ENCODE results near the gene NPAS2.
A peak's percentile ranks its signal among the peaks of the same experiment; 100 is the strongest.

NPAS2 gene

GRCh38 chr2:100796499-100797100, 23.3 kb upstream of the NPAS2 start:
- DNase-seq (ENCODE audit: low read depth in 4 of 4, low spot score in 1 of 4) = no peak

DNA sequence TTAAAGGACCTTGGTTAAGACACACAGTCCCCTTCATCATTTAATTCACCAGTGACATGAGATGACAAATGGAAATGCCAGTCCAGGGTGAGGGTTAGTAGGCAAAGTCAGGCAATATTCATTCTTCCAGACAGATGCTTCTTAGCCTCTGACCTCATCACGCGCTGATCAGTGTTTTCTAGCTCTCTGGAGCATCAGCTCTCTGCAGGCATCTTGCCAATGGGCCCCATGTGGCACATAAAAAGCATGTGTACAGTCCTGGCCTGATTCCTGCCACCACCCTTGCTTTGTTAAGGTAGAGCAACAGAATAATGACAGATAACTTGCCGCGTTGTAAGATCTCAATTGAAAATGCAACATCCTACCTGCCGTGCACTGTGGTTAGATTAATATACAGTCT, 20.3 kb upstream of the NPAS2 start:
- DNase-seq (ENCODE audit: low read depth in 4 of 4, low spot score in 1 of 4) = no peak

DNA sequence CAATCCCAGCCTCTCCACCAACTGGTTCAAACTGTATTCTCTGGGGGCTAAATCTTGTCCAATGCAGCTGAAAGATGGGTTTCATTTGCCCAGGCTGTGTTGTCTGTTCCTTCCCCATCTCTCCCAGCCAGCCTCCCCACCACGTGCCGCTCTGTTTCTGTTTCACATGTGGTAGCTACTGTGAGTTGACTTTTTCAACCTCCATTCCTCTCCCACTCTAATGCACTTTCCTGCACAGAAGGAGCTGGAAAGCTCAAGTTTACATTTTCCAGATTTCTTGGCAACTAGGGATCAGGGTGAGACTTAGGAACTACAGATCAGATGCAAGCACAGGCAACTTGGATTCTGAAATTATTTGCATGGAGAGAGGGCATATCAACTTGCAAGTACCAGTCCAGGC, 19.0 kb upstream of the NPAS2 start:
- DNase-seq (ENCODE audit: low read depth in 4 of 4, low spot score in 1 of 4) = no peak

DNA sequence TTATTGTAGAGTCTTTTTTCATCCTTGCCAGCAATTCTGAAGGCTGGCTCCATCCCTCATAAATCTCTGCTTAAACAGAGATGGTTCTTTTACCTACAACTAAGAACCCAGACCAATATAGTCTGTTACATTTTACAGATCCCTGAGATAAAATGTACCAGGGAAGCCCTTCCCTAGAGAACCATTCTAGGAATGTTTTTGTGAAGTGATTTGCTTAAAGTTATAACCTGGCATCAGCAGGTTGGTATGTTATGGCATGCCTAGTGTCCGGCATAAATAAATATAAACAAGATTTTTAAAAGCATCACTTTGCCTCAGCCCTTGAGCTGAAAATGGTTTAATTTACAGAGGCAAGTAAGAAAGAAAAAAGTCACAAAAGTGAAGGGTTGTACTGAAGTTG, 18.5 kb upstream of the NPAS2 start:
- DNase-seq (ENCODE audit: low read depth in 4 of 4, low spot score in 1 of 4) = no peak

DNA sequence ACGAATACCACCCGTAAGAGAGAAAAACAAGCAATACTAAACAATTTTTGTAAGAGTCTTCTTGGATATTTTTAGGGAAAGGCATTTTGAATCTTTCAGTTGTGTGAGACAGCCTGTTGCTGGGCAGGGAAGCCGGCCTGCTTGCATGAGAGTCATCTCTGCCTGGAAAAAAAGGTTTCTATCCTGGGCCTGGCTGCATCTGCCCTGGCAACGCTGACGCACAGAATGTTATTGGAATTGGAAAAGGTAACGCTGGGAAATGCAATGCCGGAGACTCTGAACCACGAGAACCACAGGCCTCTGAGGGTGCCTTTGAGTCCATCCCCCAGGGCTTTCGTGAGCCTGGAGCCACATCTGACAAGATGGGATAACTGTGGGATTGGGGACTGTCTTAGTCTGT, 17.9 kb upstream of the NPAS2 start:
- no peak for DNase-seq (ENCODE audit: low read depth in 4 of 4, low spot score in 1 of 4)

GRCh38 chr2:100803334-100803733, 16.6 kb upstream of the NPAS2 start:
- DNase-seq (ENCODE audit: low read depth in 4 of 4, low spot score in 1 of 4) = no peak

GRCh38 chr2:100806550-100806949, 13.4 kb upstream of the NPAS2 start:
- DNase-seq (ENCODE audit: low read depth in 4 of 4, low spot score in 1 of 4) = no peak

DNA sequence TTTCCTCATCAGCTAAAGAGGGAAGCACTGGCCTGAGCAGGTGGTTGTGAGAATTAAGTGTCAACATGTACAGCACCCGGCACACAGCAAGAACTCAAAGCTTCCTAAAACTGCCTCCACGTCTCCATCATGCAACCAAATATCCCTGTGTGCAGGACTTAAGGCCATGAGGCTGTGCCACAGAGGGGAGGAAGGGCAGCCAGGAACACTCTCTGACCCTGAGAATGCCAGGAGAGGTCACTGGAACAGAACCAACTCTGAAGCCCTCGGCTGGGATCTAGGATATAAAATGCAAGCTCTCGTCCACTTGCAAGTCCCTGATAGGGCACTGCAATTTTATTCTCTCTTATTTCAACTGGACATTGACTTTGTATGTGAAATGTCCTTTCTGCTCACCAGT, 12.2 kb upstream of the NPAS2 start:
- no peak for DNase-seq (ENCODE audit: low read depth in 4 of 4, low spot score in 1 of 4)

DNA sequence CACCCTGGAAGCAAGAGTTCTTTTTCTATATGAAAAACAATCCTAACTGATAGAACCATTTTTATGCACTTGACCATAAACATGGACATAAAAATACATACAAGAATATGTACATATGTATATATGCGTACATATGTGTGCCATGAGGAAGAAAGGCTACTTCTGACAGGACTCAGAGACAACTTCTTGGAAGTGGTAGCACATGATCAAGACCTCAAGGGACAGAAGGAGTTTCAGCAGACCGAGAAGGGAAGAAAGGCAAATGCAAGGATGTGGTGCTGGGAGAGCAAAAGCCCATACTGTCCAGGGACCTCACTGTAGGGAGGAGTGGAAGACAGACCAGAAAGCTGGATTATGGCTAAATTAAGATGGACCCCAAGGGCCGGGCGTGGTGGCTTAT, 11.4 kb upstream of the NPAS2 start:
- DNase-seq (ENCODE audit: low read depth in 4 of 4, low spot score in 1 of 4) = no peak

DNA sequence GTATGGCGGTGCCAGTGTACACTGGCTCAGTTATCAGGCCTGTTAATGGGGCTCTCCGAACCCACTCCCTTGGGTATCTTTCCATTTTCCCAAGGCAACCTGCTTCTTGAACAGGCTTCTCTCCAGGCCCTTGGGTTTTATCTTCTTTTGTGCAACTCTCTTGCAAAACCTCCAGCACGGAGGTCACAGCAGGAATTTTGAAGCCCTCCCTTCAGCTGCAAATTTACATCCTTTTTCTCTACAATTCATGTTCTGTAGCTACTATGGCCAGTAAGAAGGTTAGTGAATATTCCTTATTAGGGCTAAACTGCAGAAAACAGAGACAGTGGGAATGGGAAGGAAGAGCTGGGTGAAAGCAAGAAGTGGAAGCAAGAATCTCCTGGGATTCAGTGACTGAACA, 10.4 kb upstream of the NPAS2 start:
- no peak for DNase-seq (ENCODE audit: low read depth in 4 of 4, low spot score in 1 of 4)

GRCh38 chr2:100810603-100811145, 9.3 kb upstream of the NPAS2 start:
- DNase-seq (ENCODE audit: low read depth in 4 of 4, low spot score in 1 of 4) = no peak

- DNase-seq (ENCODE audit: low read depth in 4 of 4, low spot score in 1 of 4) = no peak
These were observed 7.8 kb upstream of the NPAS2 start for GRCh38 chr2:100812116-100812515.

- no peak for DNase-seq (ENCODE audit: low read depth in 4 of 4, low spot score in 1 of 4)
These were observed 7.4 kb upstream of the NPAS2 start for GRCh38 chr2:100812573-100812972.

DNA sequence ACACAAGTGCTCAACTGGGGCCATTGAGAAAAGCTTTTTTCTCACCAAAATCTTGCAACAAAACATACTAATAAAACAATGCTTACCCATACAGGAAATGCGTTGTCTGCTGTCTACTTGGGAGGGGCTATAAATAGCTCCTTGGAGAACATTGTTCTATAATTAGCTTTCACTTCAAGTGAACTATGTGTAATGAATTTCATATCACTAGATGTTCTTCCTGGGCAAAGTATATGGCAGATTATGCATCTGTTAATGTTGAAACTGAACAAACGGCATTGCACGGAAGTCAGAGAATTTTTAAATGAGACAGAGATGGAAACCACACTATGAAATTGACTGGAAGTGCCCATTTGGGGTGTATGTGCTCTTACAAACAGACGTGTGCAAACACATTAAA, 6.4 kb upstream of the NPAS2 start:
- no peak for DNase-seq (ENCODE audit: low read depth in 4 of 4, low spot score in 1 of 4)

GRCh38 chr2:100814043-100814442, 5.9 kb upstream of the NPAS2 start:
- no peak for DNase-seq (ENCODE audit: low read depth in 4 of 4, low spot score in 1 of 4)

GRCh38 chr2:100814453-100814852, 5.5 kb upstream of the NPAS2 start:
- no peak for DNase-seq (ENCODE audit: low read depth in 4 of 4, low spot score in 1 of 4)

- no peak for DNase-seq (ENCODE audit: low read depth in 4 of 4, low spot score in 1 of 4)
These were observed 2.5 kb upstream of the NPAS2 start for GRCh38 chr2:100817388-100817985.

DNA sequence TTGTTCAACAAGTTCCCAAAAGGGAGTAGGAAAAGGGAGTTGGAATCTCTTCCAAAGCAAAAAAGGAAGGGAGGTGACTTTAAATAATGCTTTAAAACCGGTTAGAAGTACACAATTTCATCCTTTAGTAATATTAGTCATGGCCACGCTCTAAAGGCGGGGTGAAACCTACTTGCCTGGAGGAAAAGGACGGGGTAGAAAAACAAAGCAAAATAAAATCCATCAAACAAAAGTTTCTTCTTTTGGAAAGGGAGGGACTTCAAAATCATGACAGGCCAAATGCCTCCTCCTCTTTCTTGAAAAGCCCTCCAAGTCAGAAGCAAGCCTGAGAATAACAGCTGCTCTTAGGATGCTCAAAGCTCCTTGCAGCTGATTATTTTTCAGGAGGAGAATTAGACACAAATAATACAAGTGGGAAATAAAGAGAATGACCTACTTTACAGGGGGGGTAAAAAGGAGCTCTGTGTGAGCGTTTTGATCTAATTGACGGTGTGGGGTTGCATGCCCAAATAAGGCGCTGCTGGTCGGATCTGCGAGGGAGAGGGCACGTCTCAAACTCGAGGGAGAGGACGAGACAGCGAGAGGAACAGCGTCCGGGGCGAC, 1.8 kb upstream of the NPAS2 start:
- DNase-seq (ENCODE audit: low read depth in 4 of 4, low spot score in 1 of 4) = no peak

DNA sequence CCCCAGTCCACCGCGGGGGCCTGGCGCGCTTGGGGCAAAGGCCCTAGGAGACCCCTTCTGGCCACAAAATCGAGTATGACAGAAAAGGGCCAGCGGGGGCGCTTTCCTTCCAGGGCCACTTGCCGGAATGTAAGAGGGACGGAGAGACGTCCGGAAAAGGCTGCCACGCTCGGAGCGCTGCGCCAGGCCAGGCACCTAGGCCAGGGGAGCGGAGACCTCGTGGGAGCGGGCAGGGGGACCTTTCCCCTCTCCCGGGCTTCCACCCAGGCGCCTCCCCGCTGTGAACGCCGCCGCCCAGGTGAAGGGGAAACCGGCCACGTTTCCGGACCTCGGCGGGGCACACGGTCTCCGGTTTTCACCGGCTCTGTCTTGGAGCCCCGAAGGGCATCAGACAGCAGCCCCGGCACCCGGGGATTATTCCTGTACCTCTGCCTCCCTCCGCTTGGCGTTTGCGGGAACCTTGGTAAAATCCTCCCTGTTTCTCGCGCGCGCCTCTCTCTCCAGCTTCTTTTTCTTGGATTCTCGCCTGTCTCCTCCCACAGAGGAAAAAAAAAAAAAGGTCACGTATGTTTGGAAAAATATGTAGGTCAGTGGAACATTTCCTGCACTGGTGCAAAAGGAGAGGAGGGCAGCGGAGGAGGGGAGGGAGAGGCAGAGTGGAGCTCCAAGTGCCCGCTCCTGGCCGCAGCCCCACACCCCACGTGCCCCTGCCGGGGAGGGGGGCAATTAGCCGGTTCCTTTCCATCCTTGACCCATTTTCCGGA, 1.2 kb upstream of the NPAS2 start:
- DNase-seq (ENCODE audit: low read depth in 4 of 4, low spot score in 1 of 4) = peak in 1 of 4 experiments; percentile 4

DNA sequence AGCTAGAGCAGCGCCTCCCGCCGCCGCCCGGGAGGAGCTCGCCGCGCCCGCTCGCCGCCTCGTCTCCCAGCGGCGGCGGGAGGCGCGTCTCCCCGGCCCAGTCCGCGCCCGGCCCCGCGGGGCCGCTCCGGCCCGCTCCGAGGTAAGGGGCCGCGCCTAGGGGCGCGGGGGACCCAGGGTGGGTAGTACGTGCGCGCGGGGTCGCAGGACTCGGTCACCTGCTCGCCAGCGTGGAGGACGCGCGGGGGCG, 259 bp downstream of the NPAS2 start:
- no peak for DNase-seq (ENCODE audit: low read depth in 4 of 4, low spot score in 1 of 4)

DNA sequence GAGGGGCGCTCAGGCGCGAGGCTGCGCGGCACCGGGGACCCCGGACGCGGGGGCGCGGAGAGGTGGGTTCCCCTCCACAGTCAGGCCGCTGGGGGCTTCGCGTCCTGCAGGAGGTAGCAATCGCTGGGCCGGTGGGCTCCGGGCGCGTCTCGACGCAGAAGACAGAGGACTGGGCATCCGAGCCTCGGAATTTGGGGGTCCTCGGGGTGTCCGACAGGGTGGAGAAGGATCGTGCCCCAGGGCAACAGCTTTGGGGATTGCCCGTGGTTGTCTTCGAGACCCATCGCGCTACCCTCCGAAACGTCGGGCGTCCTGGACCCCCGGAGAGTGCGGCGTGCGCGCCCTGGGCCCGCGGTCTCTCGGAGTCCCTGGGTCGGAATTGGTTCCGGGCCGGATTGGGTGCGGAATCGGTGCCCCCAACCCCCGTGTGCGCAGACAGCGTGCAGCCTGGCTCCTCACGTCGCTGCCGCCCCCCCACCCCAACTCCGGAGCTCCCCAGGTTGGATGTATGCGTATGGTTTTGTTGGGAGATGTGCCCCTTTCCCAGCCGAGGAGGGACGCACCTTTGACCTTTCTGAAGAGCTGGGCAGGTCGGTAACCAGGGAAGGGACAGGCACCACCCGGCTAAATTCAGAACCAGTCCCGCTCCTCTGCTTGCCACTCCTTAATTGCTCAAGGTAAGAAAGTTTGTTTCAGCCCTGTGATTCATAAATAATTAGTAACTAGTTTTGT, 750 bp downstream of the NPAS2 start:
- no peak for DNase-seq (ENCODE audit: low read depth in 4 of 4, low spot score in 1 of 4)
